ENCODE measurements around the gene FKBP15.

Gene FKBP15

DNA sequence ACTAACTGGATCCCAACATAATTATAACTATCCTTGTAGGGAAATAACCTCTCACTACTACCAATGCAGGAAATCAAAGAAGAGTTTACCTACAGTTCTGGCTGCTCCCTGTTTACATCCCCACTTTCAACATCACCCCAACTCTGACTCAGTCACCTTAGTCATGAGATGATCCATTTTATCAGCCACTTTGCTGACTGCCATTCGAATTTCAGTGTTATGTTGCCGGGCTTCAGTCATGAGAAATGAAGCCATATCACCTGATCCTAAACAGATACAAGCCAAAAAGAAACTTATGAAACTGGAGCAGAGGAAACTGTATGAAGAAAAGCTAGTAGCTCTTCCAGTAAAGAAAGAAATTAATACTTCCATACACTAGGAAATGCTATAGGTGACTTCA is 36.5 kb downstream of the FKBP15 start:
- H3K9me3 ChIP-seq (ENCODE audit: control insufficient read depth, insufficient read depth, low read length), result no peaks in the 10 kb centered on the region
- peaks cover 5% of the 10 kb centered on the region; the same call in 1 of the 2 replicates for H3K4me1 ChIP-seq (ENCODE audit: insufficient read depth, low read length)
- no peak overlapping the region for H3K9ac ChIP-seq (ENCODE audit: low read depth, low read length)
- peaks cover 6% of the 10 kb centered on the region; the same call in 1 of the 2 replicates for H3K36me3 ChIP-seq (ENCODE audit: insufficient read depth, low read length)

DNA sequence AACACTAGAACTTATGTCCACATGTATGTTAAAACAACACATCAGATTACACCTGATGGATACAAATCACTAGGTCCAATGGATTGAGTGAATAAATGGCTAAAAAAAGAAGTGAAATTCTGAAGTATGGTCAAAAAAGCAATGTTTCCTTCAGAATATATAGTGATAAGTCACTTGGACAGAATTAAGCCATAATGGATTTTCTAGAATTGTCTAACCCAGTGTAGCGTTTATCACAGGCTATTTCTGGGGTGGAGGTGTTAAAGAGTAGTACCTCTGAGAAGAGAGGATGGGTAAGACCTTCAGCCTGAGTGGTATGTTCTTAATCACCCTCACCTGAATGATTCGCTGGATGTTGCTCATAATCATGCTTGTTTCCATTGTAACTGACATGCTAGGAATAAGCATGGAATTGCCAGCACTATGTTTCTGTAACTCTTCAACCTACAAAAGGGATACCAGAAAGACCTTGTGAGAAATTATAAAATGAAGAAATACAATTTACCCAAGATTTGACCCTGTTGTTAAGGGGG is 37.1 kb downstream of the FKBP15 start:
- H3K9ac ChIP-seq (ENCODE audit: low read depth, low read length), result no peak overlapping the region
- peaks cover 6% of the 10 kb centered on the region; the same call in 1 of the 2 replicates for H3K36me3 ChIP-seq (ENCODE audit: insufficient read depth, low read length)

DNA sequence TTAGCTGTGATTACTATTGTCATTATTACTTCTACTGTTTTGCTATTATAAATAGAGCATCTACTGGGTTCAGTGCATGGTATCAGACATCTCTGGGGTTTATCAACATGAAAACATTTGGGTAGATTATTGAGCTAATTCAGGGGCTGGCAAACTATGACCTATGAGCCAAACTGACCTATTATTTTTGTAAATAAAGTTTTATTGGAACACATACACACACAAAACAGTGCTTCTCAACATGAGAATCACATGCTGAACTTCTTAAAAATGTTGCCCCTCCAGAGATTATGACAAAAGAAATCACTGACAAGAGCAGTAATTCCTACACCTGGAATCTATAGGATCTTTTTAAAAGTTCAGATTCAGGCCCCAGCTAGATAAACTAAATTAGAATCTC is 39.9 kb downstream of the FKBP15 start:
- no peak overlapping the region for H3K9ac ChIP-seq (ENCODE audit: low read depth, low read length)
- no peaks in the 10 kb centered on the region for H3K4me1 ChIP-seq (ENCODE audit: insufficient read depth, low read length)
- no peaks in the 10 kb centered on the region; the same call in 1 of the 2 replicates for H3K36me3 ChIP-seq (ENCODE audit: insufficient read depth, low read length)

More for the DNA sequence above, 37.1 kb downstream of the FKBP15 start:
- H3K9me3 ChIP-seq (ENCODE audit: control insufficient read depth, insufficient read depth, low read length), result no peaks in the 10 kb centered on the region
- H3K4me1 ChIP-seq (ENCODE audit: insufficient read depth, low read length), result peaks cover 5% of the 10 kb centered on the region; the same call in 1 of the 2 replicates

DNA sequence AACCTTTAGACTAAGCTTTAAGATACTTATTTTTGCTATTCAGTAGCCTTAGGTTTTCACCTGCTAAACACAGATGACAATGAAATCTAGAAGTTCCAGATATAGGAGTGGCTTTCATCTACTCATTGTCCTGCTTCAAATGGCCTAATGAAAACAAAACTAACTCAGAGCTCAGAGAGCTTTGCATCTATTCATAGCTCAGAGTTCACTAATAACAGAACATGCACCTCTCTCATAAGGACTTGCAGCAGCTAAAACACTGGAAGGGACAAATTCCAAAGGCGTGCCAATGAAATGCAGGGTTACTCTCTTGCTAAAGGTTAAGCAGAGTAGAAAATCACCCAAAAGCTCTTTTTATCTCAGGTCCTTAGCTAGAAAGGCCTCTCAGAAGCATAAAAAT is 41.2 kb downstream of the FKBP15 start:
- H3K4me1 ChIP-seq (ENCODE audit: insufficient read depth, low read length), result no peaks in the 10 kb centered on the region
- H3K36me3 ChIP-seq (ENCODE audit: insufficient read depth, low read length), result no peaks in the 10 kb centered on the region; the same call in 1 of the 2 replicates
- H3K9me3 ChIP-seq (ENCODE audit: control insufficient read depth, insufficient read depth, low read length), result no peaks in the 10 kb centered on the region
- H3K9ac ChIP-seq (ENCODE audit: low read depth, low read length), result no peak overlapping the region

More for the DNA sequence above, 39.9 kb downstream of the FKBP15 start:
- H3K9me3 ChIP-seq (ENCODE audit: control insufficient read depth, insufficient read depth, low read length), result no peaks in the 10 kb centered on the region

DNA sequence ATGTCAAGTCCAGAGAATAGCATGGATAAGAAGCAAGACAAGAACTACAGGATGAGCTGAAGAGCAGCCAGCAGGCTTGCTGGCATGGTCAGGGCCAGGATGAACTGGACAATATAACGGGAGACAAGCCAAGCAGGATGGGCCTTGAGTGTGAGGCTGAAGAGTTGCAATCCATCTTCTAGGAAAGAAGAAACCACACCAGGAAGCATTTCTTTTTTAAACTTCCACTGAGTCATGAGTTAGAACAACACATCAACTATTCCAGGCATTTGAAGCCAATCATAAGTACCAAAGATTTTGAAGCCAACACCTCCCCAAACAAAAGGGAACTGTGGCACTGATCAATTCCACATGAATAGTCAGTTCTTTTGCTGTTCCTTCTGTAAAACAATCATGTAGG is 43.0 kb downstream of the FKBP15 start:
- Histone ChIP-seq H3K4me1 (ENCODE audit: insufficient read depth, low read length) (no peaks in the 10 kb centered on the region), H3K9me3 (ENCODE audit: control insufficient read depth, insufficient read depth, low read length) (no peaks in the 10 kb centered on the region), H3K9ac (ENCODE audit: low read depth, low read length) (no peak overlapping the region), H3K36me3 (ENCODE audit: insufficient read depth, low read length) (peaks cover 11% of the 10 kb centered on the region; the same call in 1 of the 2 replicates)

DNA sequence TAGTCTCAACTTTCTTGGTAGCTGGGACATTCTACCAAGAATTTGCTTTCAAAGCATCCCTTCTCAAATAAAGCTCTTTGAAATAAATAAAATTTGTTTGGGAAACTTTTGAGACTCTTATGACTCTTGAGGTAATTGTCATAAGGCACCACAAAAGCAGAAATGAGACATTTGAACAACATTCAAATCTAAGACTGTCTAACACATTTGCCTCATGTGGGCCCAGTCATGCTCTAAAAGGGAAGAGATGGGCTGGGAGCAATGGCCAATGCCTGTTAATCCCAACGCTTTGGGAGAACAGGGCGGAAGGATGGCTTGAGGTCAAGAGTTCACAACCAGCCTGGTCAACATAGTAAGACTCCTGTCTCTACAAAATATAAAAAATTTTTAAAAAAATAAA is 43.8 kb downstream of the FKBP15 start:
- Histone ChIP-seq H3K9me3 (ENCODE audit: control insufficient read depth, insufficient read depth, low read length) (no peaks in the 10 kb centered on the region), H3K9ac (ENCODE audit: low read depth, low read length) (no peak overlapping the region), H3K4me1 (ENCODE audit: insufficient read depth, low read length) (no peaks in the 10 kb centered on the region), H3K36me3 (ENCODE audit: insufficient read depth, low read length) (peaks cover 16% of the 10 kb centered on the region; the same call in 1 of the 2 replicates)

DNA sequence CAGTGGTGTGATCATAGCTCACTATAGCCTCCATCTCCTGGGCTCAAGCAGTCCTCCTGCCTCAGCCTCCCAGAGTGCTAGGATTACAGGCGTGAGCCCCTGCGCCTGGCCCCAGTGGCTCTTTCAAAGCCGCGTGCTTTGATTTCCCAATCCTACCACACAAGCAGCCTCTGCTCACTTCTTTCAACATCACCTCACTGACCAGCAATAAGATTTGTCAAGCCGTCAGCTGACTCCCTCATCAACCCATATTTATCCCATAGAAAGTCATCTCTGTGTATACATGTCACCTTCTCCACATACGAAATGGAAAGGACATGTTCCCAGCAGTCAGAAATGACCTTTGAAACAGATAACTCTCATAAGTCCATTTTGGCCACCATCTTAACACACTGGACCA is 44.3 kb downstream of the FKBP15 start:
- no peak overlapping the region for H3K9ac ChIP-seq (ENCODE audit: low read depth, low read length)
- no peaks in the 10 kb centered on the region for H3K9me3 ChIP-seq (ENCODE audit: control insufficient read depth, insufficient read depth, low read length)
- no peaks in the 10 kb centered on the region for H3K4me1 ChIP-seq (ENCODE audit: insufficient read depth, low read length)
- peaks cover 16% of the 10 kb centered on the region; the same call in 1 of the 2 replicates for H3K36me3 ChIP-seq (ENCODE audit: insufficient read depth, low read length)

DNA sequence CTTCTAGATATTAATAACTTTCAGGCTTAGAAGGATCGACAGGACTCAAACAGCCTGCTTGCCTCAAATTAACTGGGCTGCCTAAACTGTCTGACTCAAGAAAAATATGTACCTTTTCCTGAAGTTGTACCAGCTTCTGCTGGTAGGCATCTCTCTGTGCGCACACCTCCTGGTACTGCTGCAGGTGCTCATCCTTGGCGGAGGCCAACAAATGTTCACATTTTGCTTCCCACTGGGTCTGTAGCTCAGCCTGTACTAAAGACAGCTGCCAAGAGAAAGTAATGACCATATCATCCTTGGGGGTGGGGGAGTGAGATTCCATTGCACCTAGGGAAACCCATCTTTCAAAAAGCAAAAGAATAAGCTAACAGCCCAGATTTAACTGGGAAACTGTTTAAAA is 47.7 kb downstream of the FKBP15 start:
- H3K4me1 ChIP-seq (ENCODE audit: insufficient read depth, low read length), result no peaks in the 10 kb centered on the region
- H3K9me3 ChIP-seq (ENCODE audit: control insufficient read depth, insufficient read depth, low read length), result no peaks in the 10 kb centered on the region
- H3K36me3 ChIP-seq (ENCODE audit: insufficient read depth, low read length), result peaks cover 28% of the 10 kb centered on the region
- no peak overlapping the region for H3K9ac ChIP-seq (ENCODE audit: low read depth, low read length)

DNA sequence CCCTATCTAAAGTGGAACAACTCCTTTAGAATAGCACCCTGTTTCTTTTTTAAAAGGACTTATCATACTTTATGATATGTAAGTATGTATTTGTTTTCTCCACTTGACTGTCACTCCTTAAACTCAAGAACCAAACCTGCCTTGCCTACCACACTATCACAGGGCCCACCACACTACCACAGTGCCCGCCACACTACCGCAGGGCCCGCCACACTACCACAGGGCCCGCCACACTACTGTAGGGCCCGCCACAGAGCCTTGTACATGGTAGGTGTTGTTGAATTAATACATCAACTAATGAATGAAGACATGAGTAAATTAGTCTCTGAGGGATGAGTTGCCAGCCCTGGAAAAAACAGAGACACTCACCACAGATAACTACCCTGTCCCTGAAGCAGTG is 52.3 kb downstream of the FKBP15 start:
- Histone ChIP-seq H3K4me1 (ENCODE audit: insufficient read depth, low read length) (no peaks in the 10 kb centered on the region), H3K36me3 (ENCODE audit: insufficient read depth, low read length) (peaks cover 38% of the 10 kb centered on the region), H3K9ac (ENCODE audit: low read depth, low read length) (no peak overlapping the region), H3K9me3 (ENCODE audit: control insufficient read depth, insufficient read depth, low read length) (no peaks in the 10 kb centered on the region)

DNA sequence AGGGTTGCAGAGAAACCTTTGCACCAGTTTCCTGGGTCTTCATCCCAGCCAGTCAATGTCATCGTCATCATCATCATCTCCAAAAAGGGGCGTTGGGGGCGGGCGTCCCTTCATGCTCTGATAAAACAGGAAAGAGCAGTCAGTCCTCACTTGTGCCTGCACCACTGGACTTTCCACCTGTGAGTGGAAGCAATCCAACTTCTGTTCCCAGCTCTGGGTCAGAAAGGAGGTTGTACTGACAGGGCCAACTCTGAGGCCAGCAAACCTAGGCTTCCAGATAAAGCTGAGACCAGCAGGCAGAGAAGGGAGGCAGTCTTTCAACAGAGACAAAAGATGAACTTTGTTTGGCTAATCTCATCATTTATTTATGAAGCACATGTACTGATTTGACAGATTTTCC is 55.0 kb downstream of the FKBP15 start:
- peaks cover 29% of the 10 kb centered on the region for H3K36me3 ChIP-seq (ENCODE audit: insufficient read depth, low read length)
- no peaks in the 10 kb centered on the region for H3K9me3 ChIP-seq (ENCODE audit: control insufficient read depth, insufficient read depth, low read length)
- H3K4me1 ChIP-seq (ENCODE audit: insufficient read depth, low read length), result peaks cover 7% of the 10 kb centered on the region
- no peak overlapping the region for H3K9ac ChIP-seq (ENCODE audit: low read depth, low read length)

DNA sequence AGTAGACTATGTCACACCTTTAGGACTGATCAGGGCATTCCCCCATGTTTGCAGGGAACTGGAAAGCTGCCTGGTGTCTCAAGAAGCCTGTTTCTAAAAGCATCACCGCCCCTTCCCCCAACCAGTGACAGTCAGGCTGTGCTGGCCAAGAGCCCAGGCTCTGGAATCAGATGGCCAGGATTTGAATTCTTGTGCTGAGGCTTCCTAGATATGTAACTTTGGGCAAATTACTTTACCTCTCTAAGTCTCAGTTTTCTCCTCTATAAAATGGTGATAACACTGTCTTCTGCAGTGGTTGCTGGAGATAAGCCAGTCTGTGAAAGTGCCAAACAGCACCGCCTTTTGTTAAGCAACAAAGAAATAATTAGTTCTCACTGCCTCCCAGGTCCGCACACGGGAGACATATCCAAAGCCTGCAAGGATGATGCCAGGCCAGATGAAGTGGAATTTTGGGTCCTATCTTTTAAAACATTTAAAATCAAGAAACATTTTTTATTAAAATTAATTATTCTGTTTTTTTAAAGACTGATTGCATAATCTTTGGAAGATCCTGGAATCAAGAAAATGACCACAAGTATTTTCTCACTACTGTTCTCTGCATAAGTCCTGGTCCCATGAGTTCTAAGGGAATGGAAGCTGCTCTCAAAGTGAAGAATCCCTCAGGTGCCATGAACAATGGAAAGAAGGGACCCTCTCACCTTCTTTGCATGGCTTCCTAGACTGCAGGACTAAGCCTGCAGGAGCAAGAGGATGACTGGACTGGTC is 56.4 kb downstream of the FKBP15 start:
- Histone ChIP-seq H3K4me1 (ENCODE audit: insufficient read depth, low read length) (peaks cover 11% of the 10 kb centered on the region), H3K9ac (ENCODE audit: low read depth, low read length) (no peak overlapping the region), H3K9me3 (ENCODE audit: control insufficient read depth, insufficient read depth, low read length) (no peaks in the 10 kb centered on the region), H3K36me3 (ENCODE audit: insufficient read depth, low read length) (peaks cover 26% of the 10 kb centered on the region)

DNA sequence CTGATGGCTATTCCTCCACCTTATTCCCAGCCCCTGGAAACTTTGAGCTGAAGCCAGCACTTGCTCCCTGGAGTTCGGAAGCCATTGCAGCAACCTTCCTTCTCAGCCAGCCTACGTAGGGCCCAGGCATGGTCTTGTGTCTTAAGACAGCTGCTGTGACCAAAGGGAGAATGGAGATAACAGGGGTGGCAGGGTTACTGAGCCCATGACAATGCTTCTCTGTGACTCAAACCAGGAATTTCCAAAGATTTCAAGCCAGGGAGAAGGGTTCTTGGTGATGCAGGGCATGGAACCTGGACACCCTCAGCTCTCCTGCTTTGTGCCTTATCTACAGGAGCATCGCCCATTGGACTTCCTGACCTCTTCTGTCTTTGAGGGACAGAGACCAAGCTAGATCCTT is 58.1 kb downstream of the FKBP15 start:
- no peaks in the 10 kb centered on the region for H3K9me3 ChIP-seq (ENCODE audit: control insufficient read depth, insufficient read depth, low read length)
- H3K9ac ChIP-seq (ENCODE audit: low read depth, low read length), result no peak overlapping the region
- peaks cover 19% of the 10 kb centered on the region; the same call in 1 of the 2 replicates for H3K36me3 ChIP-seq (ENCODE audit: insufficient read depth, low read length)
- peaks cover 11% of the 10 kb centered on the region for H3K4me1 ChIP-seq (ENCODE audit: insufficient read depth, low read length)

DNA sequence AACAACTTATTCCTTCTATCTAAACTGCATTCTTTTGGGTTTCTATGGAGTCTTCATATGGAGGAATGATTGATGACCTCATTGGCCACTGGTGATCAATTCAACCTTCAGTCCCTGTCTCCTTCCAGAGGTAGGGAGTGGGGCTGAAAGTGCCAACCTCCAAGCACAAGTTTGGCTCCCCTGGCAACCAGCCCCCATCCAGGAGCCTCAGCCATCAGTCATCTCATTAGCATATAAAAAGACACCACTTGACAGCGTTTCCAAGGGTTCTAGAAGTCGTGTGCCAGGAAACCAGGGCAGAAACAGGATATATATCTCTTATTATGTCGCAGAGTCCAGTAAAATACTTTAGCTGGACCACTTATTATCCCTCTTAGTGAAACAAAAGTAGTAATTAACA is 60.5 kb downstream of the FKBP15 start:
- peaks cover 13% of the 10 kb centered on the region for H3K4me1 ChIP-seq (ENCODE audit: insufficient read depth, low read length)
- peaks cover 14% of the 10 kb centered on the region; the same call in 1 of the 2 replicates for H3K36me3 ChIP-seq (ENCODE audit: insufficient read depth, low read length)
- H3K9me3 ChIP-seq (ENCODE audit: control insufficient read depth, insufficient read depth, low read length), result no peaks in the 10 kb centered on the region
- H3K9ac ChIP-seq (ENCODE audit: low read depth, low read length), result no peak overlapping the region

DNA sequence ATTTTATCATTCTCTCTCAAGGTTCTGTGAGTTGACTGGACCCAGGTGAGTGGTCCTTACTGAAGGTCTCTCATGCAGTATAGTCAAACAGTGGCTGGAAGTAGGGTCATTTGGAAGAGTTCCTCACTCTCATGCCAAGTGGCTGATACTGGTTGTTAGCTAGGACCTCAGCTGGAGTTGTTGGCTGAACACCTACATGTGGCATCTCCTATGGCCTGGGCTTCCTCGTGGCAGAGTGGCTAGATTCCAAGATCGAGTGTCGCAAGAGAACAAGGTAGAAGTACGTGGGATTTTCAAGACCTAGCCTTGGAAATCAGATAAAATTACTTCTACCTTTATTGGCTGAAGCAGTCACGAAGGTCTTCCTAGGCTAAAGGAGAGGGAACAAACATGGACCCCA is 62.6 kb downstream of the FKBP15 start:
- peaks cover 13% of the 10 kb centered on the region for H3K4me1 ChIP-seq (ENCODE audit: insufficient read depth, low read length)
- H3K36me3 ChIP-seq (ENCODE audit: insufficient read depth, low read length), result 0 out of 2 replicates have a peak, but pooled peaks cover 2% of the 10 kb centered on the region
- H3K9ac ChIP-seq (ENCODE audit: low read depth, low read length), result no peak overlapping the region
- no peaks in the 10 kb centered on the region for H3K9me3 ChIP-seq (ENCODE audit: control insufficient read depth, insufficient read depth, low read length)

DNA sequence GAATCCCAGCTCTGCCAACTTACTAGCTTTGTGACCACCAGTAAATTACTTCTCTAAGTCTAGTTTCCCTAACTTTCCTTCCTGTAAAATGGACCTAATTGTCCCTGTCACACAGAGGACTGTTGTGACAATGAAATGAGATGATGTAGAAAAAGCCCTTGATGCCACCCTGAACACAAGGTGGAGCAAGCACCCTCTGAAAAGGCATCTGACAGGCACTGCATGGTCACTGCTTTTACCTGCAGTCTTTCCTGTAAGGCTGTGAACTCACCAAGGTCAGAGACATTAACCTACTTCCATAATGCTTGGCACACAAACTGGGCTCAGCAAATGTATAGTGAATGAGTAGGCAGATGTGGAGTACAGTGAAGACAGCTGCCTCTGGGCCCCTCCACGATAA is 64.2 kb downstream of the FKBP15 start:
- H3K4me1 ChIP-seq (ENCODE audit: insufficient read depth, low read length), result peaks cover 13% of the 10 kb centered on the region
- H3K36me3 ChIP-seq (ENCODE audit: insufficient read depth, low read length), result 0 out of 2 replicates have a peak, but pooled peaks cover 2% of the 10 kb centered on the region
- H3K9ac ChIP-seq (ENCODE audit: low read depth, low read length), result no peak overlapping the region
- no peaks in the 10 kb centered on the region for H3K9me3 ChIP-seq (ENCODE audit: control insufficient read depth, insufficient read depth, low read length)
